ENCODE results near the gene NHEJ1. TPM values are rescaled to one million over a fixed set of nuclear protein-coding genes. Genes with fewer than 3 reads are reported as not detected.

The NHEJ1 gene
- total RNA-seq, 2 experiments from 2014 or later: 17.7 to 18.6 TPM

DNA sequence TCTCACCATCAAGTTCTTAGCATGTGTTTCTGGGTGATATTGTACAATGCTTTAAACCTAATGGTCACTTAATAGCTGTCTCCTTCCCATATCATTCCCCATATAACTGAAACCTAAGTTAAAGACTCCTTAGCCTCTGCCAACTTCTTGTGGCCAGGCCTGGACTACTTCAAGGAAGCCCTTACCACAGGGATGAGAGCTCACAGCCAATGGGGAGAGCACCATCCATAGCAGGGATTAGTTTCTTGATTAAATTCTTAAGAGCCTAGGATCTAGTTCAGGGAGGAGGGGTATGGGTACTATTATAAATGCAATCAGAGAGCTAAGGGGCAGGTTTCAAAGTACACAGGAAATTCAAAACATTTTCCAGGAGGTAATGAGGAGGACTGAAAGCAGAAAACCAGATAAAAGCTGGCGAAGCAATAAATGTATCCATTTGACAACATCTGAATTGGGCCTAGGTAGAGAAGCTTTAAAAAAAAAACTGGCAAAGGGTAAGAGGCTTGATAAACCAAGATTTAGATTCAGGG, 65.1 kb downstream of the NHEJ1 start:
- Mint-ChIP-seq H3K27me3 (no peaks in the 10 kb centered on the region), H3K4me1 (ENCODE audit: low read depth) (no peaks in the 10 kb centered on the region), H3K9me3 (no peaks in the 10 kb centered on the region), H3K27ac (no peak overlapping the region), H3K36me3 (no peaks in the 10 kb centered on the region), H3K4me3 (no peak overlapping the region)
- POLR2A ChIA-PET: no interaction called here
- no peak for DNase-seq
- intact Hi-C loops (cut with micrococcal nuclease): no loop called here
- CTCF ChIA-PET: interaction anchor here (1.0 to 2.1 kb wide), 6 partner anchors 9 to 219 kb away, joined by 3 to 13 read pairs (median 4); no protein-coding TSS in a partner anchor

DNA sequence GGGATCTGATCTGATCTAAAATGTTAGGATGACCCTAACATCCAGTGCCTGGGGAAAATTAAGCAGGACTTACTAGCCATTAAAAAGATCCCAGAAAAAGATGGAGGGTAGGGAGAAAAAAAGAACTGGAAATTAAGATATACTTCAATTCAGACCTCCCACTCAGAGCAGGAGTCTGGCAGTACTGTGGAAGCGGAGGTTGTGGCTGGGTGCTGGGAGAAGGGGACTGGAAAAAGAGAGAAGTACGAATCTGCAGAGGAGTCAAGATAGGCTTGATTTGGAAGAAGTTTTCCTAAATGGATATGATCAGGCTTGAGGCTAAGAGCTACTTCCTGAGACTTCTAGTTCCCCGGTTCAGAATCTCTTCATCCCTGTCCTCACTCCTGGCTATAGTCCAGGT, 66.4 kb downstream of the NHEJ1 start:
- DNase-seq: no peak
- no peak overlapping the region for H3K27ac Mint-ChIP-seq
- no peak overlapping the region for H3K4me3 Mint-ChIP-seq
- H3K27me3 Mint-ChIP-seq: no peaks in the 10 kb centered on the region
- H3K4me1 Mint-ChIP-seq (ENCODE audit: low read depth): no peaks in the 10 kb centered on the region
- no peaks in the 10 kb centered on the region for H3K9me3 Mint-ChIP-seq
- CTCF ChIA-PET: interaction anchor here (1.7 to 2.1 kb wide), 2 partner anchors 10 to 25 kb away, joined by 5 to 13 read pairs; no protein-coding TSS in a partner anchor
- intact Hi-C loops (cut with micrococcal nuclease): no loop called here
- POLR2A ChIA-PET: no interaction called here
- peaks cover 3% of the 10 kb centered on the region for H3K36me3 Mint-ChIP-seq

DNA sequence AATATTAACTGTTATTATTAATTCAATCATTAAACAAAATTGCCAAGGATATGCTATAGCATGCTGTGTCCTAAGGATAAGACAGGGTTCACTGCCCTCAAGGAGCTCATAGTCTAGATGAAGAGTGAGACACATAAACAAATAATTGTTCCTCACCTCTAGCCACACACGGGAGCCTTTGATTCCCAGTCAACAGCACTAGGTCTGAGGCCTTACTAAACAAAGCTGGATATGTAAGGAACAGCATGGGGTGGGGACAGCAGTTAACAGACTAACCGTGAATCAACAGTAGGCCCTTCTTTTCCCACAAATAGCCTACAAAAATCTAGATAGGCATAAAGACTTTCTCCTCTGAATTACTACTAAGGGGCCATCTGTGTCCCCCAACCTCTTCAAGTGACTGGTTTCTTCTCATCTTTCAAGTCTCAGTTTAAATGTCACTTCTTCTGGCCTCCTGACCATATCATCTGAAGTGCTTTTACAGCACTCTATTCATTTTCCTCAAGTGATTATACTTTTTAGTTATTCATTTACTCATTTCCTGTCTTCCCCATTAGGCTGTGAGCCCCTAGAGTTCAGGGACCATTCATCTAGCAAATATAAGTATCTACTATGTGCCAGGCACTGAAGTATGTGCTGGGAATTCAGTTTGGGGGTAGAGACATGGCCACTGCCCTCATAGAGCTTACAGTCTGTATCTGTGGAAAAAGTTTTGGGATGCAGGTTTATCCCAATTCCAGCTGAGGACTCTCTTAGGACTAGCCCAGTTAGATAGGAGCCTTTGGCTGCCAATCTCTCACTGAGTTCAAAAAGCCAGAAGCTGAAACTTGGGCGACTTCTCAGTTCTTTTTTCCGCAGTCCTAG, 69.9 kb downstream of the NHEJ1 start:
- intact Hi-C loops (cut with micrococcal nuclease): no loop called here
- ChIA-PET POLR2A (no interaction called here), CTCF (interaction anchor here (0.9 to 2.7 kb wide), 7 partner anchors 13 to 187 kb away, joined by 3 to 12 read pairs (median 4); no protein-coding TSS in a partner anchor)
- no peaks in the 10 kb centered on the region for H3K27me3 Mint-ChIP-seq
- DNase-seq: no peak
- no peak overlapping the region for H3K27ac Mint-ChIP-seq
- H3K4me1 Mint-ChIP-seq (ENCODE audit: low read depth): peaks cover 4% of the 10 kb centered on the region
- no peaks in the 10 kb centered on the region for H3K9me3 Mint-ChIP-seq
- H3K4me3 Mint-ChIP-seq: no peak overlapping the region
- peaks cover 6% of the 10 kb centered on the region for H3K36me3 Mint-ChIP-seq

DNA sequence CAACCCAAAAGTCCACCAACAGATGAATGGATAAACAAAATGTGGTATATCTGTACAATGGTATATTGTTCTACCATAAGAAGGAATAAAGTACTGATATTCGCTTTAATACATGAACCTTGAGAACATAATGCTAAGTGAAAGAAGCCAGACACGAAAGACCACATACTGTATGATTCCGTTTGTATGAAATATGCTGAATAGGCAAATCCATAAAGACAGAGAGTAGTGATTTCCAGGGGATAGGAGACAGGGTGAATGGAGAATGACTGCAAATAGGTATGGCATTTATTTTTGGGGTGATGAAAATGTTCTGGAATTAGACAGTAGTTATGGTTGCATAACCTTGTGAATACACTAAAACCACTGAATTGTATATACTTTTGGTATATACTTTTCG, 71.3 kb downstream of the NHEJ1 start:
- CTCF ChIA-PET: interaction anchor here (2.7 kb wide), 1 partner anchor 15 kb away, joined by 12 read pairs; no protein-coding TSS in a partner anchor
- POLR2A ChIA-PET: no interaction called here
- intact Hi-C loops (cut with micrococcal nuclease): no loop called here

DNA sequence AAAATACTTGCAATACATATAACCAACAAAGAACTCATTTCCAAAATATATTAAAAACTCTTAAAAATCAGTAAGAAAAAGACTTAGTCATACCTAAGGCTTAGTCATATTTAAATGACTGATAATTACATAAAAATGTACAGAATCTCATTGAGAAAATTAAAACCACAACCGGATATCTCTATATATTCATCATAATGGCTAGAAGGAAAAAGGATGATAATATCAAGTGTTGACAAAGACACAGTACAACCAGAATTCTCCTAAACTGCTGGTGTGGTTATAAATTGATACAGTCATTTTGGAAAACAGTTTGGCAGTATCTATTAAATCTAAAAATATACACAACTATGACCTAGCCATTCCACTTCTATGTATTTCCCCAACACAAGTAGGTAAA, 72.8 kb downstream of the NHEJ1 start:
- Mint-ChIP-seq H3K36me3 (peaks cover 6% of the 10 kb centered on the region), H3K4me3 (no peak overlapping the region), H3K27ac (no peak overlapping the region), H3K27me3 (no peaks in the 10 kb centered on the region), H3K4me1 (ENCODE audit: low read depth) (peaks cover 4% of the 10 kb centered on the region), H3K9me3 (no peaks in the 10 kb centered on the region)
- no peak for DNase-seq
- POLR2A ChIA-PET: no interaction called here
- CTCF ChIA-PET: interaction anchor here (1.0 to 2.6 kb wide), 4 partner anchors 13 to 32 kb away, joined by 3 to 6 read pairs (median 4); no protein-coding TSS in a partner anchor
- intact Hi-C loops (cut with micrococcal nuclease): no loop called here

More for the DNA sequence above, 71.3 kb downstream of the NHEJ1 start:
- Mint-ChIP-seq H3K27me3 (no peaks in the 10 kb centered on the region), H3K9me3 (no peaks in the 10 kb centered on the region), H3K27ac (no peak overlapping the region), H3K4me1 (ENCODE audit: low read depth) (peaks cover 4% of the 10 kb centered on the region), H3K36me3 (peaks cover 6% of the 10 kb centered on the region), H3K4me3 (no peak overlapping the region)
- DNase-seq: no peak

DNA sequence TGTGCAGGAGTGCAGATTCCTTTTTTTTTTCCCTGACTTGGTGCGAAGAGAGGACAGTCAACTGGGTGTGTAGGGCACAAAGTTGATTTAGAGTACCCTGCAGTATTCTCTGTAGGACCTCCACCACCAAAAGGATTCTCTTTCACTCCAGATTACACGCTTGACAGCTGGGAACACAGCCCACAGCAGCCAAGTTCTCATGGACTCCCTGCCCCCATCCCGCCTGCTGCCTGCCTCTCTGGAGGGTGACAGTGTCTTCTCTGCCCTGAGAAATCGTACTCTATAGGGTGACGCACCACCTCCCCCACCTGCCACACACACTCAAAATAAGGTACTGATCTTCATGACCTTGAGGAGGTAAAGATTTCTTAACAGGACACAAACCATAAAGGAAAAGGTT, 73.3 kb downstream of the NHEJ1 start:
- ChIA-PET CTCF (interaction anchor here (1.8 to 2.6 kb wide), 3 partner anchors 13 to 17 kb away, joined by 5 to 7 read pairs (median 6); no protein-coding TSS in a partner anchor), POLR2A (no interaction called here)
- H3K4me1 Mint-ChIP-seq (ENCODE audit: low read depth): peaks cover 4% of the 10 kb centered on the region
- H3K36me3 Mint-ChIP-seq: peaks cover 6% of the 10 kb centered on the region
- H3K27me3 Mint-ChIP-seq: no peaks in the 10 kb centered on the region
- no peak overlapping the region for H3K27ac Mint-ChIP-seq
- H3K9me3 Mint-ChIP-seq: no peaks in the 10 kb centered on the region
- no peak overlapping the region for H3K4me3 Mint-ChIP-seq
- DNase-seq: no peak
- intact Hi-C loops (cut with micrococcal nuclease): no loop called here

DNA sequence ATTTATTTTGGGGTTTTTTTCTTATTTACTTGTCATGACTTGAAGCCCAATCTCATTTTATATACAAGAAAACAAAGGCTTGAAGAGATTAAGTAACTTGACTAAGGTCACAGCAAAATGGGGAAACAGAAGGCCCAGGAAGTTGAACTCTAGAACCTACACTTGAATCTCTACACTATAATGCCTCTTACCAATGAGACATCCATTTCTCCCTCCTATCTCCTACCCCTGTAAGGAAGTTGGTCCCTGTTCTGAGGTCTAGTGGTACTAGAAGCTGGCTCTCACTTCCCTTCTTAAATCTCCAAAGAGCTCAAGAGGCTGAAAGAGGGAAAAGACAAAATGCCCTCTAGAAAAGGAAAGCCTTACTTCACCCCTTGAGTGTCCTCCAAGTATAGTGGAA, 74.4 kb downstream of the NHEJ1 start:
- ChIA-PET POLR2A (no interaction called here), CTCF (interaction anchor here (1.3 to 2.6 kb wide), 4 partner anchors 12 to 68 kb away, joined by 3 to 7 read pairs (median 6); no protein-coding TSS in a partner anchor)
- H3K27me3 Mint-ChIP-seq: no peaks in the 10 kb centered on the region
- H3K4me3 Mint-ChIP-seq: no peak overlapping the region
- intact Hi-C loops (cut with micrococcal nuclease): no loop called here
- no peak for DNase-seq
- peaks cover 4% of the 10 kb centered on the region for H3K4me1 Mint-ChIP-seq (ENCODE audit: low read depth)
- H3K36me3 Mint-ChIP-seq: peaks cover 6% of the 10 kb centered on the region
- H3K27ac Mint-ChIP-seq: no peak overlapping the region
- no peaks in the 10 kb centered on the region for H3K9me3 Mint-ChIP-seq

DNA sequence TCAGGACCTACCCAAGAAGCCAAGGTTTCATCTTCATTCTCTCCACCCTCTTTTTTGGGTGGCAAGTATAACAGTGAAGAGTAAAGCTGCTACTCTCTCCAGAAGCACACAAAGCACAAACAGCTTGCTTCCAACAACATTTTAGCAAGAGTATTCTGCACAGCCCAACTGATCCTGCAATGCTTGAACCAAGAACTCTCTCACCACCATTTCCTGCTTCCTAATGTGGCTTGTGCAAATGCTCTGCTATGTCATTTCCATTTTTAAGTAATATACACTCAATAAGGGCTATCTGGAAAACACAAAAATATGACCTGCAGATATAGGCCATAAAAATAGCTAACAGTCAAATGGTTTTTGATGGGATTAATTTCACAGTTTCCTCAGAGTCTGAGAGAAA, 75.8 kb downstream of the NHEJ1 start:
- intact Hi-C loops (cut with micrococcal nuclease): loop anchor here (2.0 kb wide), 1 partner anchor 20 kb away; no protein-coding TSS in a partner anchor
- DNase-seq: no peak
- Mint-ChIP-seq H3K27me3 (no peaks in the 10 kb centered on the region), H3K4me1 (ENCODE audit: low read depth) (peaks cover 4% of the 10 kb centered on the region), H3K36me3 (peaks cover 6% of the 10 kb centered on the region), H3K27ac (no peak overlapping the region), H3K4me3 (no peak overlapping the region), H3K9me3 (no peaks in the 10 kb centered on the region)
- POLR2A ChIA-PET: no interaction called here
- CTCF ChIA-PET: interaction anchor here (1.0 to 1.7 kb wide), 6 partner anchors 19 to 210 kb away, joined by 3 to 10 read pairs (median 5); no protein-coding TSS in a partner anchor

DNA sequence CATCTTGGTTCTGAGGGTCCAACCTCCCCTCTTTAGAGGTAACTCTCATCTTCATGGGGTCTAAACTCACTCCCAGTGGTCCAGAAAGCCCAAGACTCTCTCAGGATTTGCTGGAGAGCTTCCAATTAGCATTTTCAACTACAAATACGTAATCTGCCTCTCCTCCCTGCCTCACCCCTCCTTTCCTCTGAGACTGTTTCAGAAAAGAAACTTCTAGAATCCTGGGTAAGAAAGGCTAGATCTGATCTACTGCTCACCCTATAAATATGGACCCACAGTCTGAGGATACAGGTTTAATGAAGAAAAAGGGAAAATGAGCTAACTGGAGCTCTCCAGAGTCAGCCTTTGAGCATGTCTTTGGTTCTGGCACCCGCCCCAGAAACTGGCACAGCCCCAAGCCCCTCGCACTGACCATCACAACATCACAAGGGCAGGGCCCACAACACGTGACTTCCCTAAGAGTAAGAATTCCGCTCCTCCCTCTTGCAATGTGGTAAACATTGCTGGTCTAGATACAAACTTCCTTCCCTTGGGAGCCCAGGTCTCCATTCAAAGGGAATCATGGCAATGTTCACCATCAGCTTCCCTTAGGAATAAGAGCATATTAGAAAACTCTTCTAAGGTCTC, 78.2 kb downstream of the NHEJ1 start:
- Mint-ChIP-seq H3K4me3 (no peak overlapping the region), H3K27me3 (no peaks in the 10 kb centered on the region), H3K36me3 (peaks cover 2% of the 10 kb centered on the region), H3K4me1 (ENCODE audit: low read depth) (peaks cover 4% of the 10 kb centered on the region), H3K27ac (no peak overlapping the region), H3K9me3 (no peaks in the 10 kb centered on the region)
- ChIA-PET CTCF (interaction anchor here (1.1 to 4.4 kb wide), 5 partner anchors 9 to 38 kb away, joined by 3 to 27 read pairs (median 4); no protein-coding TSS in a partner anchor), POLR2A (no interaction called here)
- intact Hi-C loops (cut with micrococcal nuclease): no loop called here
- no peak for DNase-seq

DNA sequence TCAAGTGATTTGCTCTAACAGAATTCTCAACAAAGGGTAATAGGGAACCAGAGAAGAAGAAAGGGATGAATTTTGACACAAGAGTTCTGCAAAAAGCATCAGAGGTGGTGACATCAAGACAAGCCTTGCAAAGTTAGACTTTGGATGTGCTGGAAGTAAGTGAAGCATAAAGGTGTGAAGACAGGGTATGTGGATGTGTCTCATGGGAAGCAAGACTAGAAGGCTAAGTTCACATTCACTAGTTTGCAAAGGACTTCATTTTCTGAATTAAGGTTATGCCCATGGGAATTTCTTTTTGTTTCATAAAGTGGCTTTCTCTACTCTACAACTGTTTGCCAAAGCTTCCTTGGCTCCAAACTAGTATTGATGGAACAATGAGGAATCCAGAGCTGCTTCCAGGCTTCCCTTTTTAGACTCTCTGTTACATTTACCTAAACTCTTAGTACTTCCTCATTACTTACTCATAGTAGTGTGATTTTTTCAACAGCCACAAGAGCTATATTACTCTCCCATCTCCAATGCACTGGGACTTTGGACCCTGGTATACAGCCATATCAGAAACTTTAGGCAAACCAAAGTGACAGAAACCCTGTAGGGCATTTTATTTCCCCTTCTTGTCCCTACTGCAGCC, 78.8 kb downstream of the NHEJ1 start:
- H3K27ac Mint-ChIP-seq: no peak overlapping the region
- H3K36me3 Mint-ChIP-seq: peaks cover 6% of the 10 kb centered on the region

DNA sequence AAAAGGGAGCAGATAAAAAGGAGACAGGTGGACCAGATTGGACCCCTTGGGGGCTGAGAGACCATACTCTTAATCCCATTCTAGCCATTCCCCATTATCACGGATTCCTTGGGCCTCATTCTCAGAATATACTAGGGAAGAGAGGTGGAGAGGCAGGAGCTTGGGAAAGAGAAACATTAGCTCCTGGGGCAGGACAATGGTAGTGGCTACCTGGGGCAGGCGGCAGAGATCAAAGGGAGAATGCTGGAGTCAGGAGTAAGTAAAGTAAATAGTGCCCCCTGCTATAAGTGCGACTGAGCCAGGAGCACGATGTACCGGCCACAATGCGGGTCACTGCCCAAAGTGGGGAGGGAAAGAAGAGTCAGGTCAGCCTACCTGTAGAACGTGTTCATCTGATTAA, 79.5 kb downstream of the NHEJ1 start:
- POLR2A ChIA-PET: no interaction called here

More for the DNA sequence above, 78.8 kb downstream of the NHEJ1 start:
- H3K9me3 Mint-ChIP-seq: no peaks in the 10 kb centered on the region
- CTCF ChIA-PET: interaction anchor here (1.1 to 4.4 kb wide), 4 partner anchors 9 to 38 kb away, joined by 3 to 27 read pairs (median 4); no protein-coding TSS in a partner anchor
- H3K27me3 Mint-ChIP-seq: no peaks in the 10 kb centered on the region
- no peak overlapping the region for H3K4me3 Mint-ChIP-seq
- POLR2A ChIA-PET: no interaction called here
- intact Hi-C loops (cut with micrococcal nuclease): no loop called here
- peaks cover 1% of the 10 kb centered on the region for H3K4me1 Mint-ChIP-seq (ENCODE audit: low read depth)
- no peak for DNase-seq

More for the DNA sequence above, 79.5 kb downstream of the NHEJ1 start:
- CTCF ChIA-PET: interaction anchor here (0.8 to 4.4 kb wide), 6 partner anchors 9 to 51 kb away, joined by 3 to 27 read pairs (median 6); no protein-coding TSS in a partner anchor
- no peaks in the 10 kb centered on the region for H3K27me3 Mint-ChIP-seq
- DNase-seq: no peak
- intact Hi-C loops (cut with micrococcal nuclease): no loop called here
- no peak overlapping the region for H3K4me3 Mint-ChIP-seq
- H3K27ac Mint-ChIP-seq: no peak overlapping the region
- peaks cover 6% of the 10 kb centered on the region for H3K36me3 Mint-ChIP-seq
- no peaks in the 10 kb centered on the region for H3K4me1 Mint-ChIP-seq (ENCODE audit: low read depth)
- H3K9me3 Mint-ChIP-seq: no peaks in the 10 kb centered on the region
